ENCODE data around the gene CCDC88B. TPM values are rescaled to one million over a fixed set of nuclear protein-coding genes. Genes with fewer than 3 reads are reported as not detected.

The CCDC88B gene
- total and polyA plus RNA-seq, 4 donors = 3.5 to 4.9 (median 4.0) TPM

DNA sequence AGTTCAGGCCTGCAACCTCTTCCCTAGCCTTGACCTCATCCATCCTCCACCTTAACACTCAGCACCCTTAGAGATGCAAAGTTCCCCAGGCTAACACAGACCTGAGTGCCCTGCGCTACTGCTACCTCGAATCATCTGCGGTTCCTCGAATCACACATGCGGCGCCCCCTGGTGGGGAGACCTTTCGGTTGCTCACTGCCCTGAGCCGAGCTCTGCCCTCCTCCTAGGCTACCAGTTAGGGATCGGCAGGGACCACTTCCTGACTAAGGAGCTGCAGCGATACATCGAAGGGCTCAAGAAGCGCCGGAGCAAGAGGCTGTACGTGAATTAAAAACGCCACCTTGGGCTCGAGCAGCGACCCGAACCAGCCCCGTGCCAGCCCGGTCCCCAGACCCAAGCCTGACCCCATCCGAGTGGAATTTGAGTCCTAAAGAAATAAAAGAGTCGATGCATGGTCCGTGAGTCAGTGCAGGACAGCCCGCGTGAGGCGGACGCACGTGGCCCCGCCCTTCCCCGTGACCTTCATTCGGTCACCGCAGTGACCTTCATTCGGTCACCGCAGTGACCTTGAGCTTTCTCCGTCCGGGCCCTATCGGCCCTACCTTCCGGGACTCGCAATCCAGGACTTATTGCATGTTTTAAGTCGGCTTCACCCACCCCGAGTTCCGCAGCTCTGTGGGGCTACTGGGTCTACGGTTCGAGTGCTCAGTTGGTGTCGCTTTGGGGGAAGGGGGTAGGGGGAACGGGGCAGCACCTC, 35.5 kb upstream of the CCDC88B start (continued):
- TF ChIP-seq, protein P1, sequence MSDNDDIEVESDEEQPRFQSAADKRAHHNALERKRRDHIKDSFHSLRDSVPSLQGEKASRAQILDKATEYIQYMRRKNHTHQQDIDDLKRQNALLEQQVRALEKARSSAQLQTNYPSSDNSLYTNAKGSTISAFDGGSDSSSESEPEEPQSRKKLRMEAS (IDR thresholded peaks at IDR 0.05) = peak; percentile 40
- no peak for TF ChIP-seq HNF4A (conservative IDR thresholded peaks at IDR 0.05)
- peak in 1 of 2 donors; percentile 4 for TF ChIP-seq JUND (IDR thresholded peaks at IDR 0.05)

DNA sequence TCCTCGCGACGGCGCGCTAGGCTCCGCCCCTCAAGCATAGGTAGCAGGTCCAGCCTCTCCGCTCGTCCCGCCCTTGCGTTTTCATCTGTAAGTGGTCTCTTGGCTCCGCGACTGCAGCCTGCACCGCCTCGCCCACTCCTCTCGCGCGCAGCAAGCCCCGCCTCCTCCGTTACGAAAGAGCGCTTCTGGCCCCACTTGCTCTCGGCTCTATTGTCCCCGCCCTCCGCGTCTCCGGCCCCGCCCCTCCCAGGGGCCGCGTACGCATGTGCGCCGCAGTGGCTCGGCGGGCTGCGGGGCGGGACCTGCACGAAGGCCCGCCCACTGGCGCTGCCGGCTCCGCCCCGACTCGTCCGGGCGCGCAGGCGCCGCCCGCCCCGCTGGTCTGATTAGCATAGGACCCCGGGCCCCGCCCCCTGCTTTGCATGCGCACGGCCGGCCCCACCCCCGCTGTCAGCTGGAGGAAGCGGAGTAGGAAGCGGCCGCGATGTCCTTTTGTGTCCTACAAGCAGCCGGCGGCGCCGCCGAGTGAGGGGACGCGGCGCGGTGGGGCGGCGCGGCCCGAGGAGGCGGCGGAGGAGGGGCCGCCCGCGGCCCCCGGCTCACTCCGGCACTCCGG, 34.8 kb upstream of the CCDC88B start, which contains the start of gene ESRRA:
Gene ESRRA, plus strand, starts transcription at position 450 of the 616 bp plus-strand sequence. CDS start 1,656 bp downstream, outside the sequence.
- peak within 1 kb of the TSS; percentile 94 to 98 for H3K27ac ChIP-seq (ENCODE audit: low read depth in 1 of 2, low read length in 2 of 2)
- peak within 1 kb of the TSS; percentile 84 to 87 for H3K9ac ChIP-seq (ENCODE audit: low read depth in 1 of 2, low read length in 2 of 2)
- no peaks in the 10 kb centered on the region for H3K9me3 ChIP-seq (ENCODE audit: control insufficient read depth in 4 of 4, low read length in 3 of 4)
- no peaks in the 10 kb centered on the region for H3K36me3 ChIP-seq (ENCODE audit: control insufficient read depth in 4 of 4, insufficient read depth in 3 of 4, low read depth in 1 of 4, low read length in 3 of 4)
- peaks cover 4 to 49% (median 37%) of the 10 kb centered on the region in 4 donors for H3K4me1 ChIP-seq (ENCODE audit: control insufficient read depth in 4 of 4, insufficient read depth in 4 of 4, low read length in 3 of 4)
- peak within 1 kb of the TSS; percentile 76 to 90 (median 85) for H3K4me3 ChIP-seq (ENCODE audit: low read depth in 1 of 3, low read length in 3 of 3)
- WGBS = under 1% methylated on average over 81 of the region's 81 CpGs
- peak; percentile 81 for TF ChIP-seq SP1 (IDR thresholded peaks at IDR 0.05)
- TF ChIP-seq HNF4A (conservative IDR thresholded peaks at IDR 0.05) = no peak
- TF ChIP-seq EGR1 (IDR thresholded peaks at IDR 0.05; ENCODE audit: low read depth in 2 of 2) = peak; percentile 28 to 47
- TF ChIP-seq RXRA (IDR thresholded peaks at IDR 0.05) = peak; percentile 47 to 56
- TF ChIP-seq NR2F2 (IDR thresholded peaks at IDR 0.05) = no peak
- TF ChIP-seq YY1 (IDR thresholded peaks at IDR 0.05) = peak; percentile 60
- TF ChIP-seq FOXA1 (IDR thresholded peaks at IDR 0.05) = peak; percentile 12
- no peak for TF ChIP-seq TAF1 (conservative IDR thresholded peaks at IDR 0.05)
- TF ChIP-seq, protein P2, sequence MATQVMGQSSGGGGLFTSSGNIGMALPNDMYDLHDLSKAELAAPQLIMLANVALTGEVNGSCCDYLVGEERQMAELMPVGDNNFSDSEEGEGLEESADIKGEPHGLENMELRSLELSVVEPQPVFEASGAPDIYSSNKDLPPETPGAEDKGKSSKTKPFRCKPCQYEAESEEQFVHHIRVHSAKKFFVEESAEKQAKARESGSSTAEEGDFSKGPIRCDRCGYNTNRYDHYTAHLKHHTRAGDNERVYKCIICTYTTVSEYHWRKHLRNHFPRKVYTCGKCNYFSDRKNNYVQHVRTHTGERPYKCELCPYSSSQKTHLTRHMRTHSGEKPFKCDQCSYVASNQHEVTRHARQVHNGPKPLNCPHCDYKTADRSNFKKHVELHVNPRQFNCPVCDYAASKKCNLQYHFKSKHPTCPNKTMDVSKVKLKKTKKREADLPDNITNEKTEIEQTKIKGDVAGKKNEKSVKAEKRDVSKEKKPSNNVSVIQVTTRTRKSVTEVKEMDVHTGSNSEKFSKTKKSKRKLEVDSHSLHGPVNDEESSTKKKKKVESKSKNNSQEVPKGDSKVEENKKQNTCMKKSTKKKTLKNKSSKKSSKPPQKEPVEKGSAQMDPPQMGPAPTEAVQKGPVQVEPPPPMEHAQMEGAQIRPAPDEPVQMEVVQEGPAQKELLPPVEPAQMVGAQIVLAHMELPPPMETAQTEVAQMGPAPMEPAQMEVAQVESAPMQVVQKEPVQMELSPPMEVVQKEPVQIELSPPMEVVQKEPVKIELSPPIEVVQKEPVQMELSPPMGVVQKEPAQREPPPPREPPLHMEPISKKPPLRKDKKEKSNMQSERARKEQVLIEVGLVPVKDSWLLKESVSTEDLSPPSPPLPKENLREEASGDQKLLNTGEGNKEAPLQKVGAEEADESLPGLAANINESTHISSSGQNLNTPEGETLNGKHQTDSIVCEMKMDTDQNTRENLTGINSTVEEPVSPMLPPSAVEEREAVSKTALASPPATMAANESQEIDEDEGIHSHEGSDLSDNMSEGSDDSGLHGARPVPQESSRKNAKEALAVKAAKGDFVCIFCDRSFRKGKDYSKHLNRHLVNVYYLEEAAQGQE (IDR thresholded peaks at IDR 0.05) = peak; percentile 62
- peak in 1 of 2 donors; percentile 26 for TF ChIP-seq GABPA (IDR thresholded peaks at IDR 0.05 in 1 of 2, conservative IDR thresholded peaks at IDR 0.05 in 1 of 2)
- DNase-seq (ENCODE audit: low spot score) = peak; percentile 99
- H3K27me3 ChIP-seq (ENCODE audit: control insufficient read depth in 4 of 4, insufficient read depth in 4 of 4, low read length in 3 of 4) = no peaks in the 10 kb centered on the region

DNA sequence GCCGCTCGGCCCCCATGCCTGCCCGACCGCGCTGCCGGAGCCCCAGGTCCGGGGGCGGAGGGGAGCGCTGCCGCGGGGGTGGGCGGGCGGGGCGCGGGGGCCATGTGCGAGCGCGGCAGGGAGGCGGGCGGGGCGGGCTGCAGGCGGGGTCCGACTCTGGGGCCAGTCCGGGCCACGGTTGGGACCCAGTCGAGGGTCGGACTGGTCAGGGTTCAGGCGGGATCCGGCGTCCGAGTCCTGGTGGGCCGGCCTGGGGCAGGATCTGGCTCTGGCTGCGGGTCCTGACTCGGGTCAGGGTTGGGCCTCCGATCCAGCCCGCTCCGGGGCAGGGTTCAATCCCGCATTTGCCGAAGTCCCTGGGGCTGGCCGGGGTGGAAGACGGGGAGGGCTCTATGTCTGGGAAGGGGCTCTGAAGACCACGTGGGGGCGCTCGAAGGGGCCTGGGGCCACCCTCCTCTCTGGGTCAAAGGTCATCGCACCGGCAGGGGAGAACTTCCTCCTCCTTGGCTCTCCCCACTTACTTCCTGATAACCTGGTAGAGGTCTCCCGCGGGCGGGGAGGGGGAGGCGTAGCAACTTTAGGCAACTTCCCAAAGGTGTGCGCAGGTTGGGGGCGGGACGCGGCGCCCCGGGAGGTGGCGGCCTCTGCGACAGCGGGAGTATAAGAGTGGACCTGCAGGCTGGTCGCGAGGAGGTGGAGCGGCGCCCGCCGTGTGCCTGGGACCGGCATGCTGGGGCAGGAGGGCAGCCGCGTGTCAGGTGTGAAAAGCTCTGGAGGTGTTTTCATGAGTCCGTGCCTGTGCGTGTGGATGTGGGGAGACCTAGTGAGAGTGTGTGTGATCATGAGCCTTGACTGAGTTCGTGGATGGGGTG, 34.1 kb upstream of the CCDC88B start:
- DNase-seq (ENCODE audit: low spot score) = peak; percentile 77
- H3K4me1 ChIP-seq (ENCODE audit: control insufficient read depth in 4 of 4, insufficient read depth in 4 of 4, low read length in 3 of 4) = peaks cover 5 to 43% (median 33%) of the 10 kb centered on the region in 4 donors
- under 1% methylated on average over 71 of the region's 71 CpGs for WGBS
- TF ChIP-seq, protein P3, sequence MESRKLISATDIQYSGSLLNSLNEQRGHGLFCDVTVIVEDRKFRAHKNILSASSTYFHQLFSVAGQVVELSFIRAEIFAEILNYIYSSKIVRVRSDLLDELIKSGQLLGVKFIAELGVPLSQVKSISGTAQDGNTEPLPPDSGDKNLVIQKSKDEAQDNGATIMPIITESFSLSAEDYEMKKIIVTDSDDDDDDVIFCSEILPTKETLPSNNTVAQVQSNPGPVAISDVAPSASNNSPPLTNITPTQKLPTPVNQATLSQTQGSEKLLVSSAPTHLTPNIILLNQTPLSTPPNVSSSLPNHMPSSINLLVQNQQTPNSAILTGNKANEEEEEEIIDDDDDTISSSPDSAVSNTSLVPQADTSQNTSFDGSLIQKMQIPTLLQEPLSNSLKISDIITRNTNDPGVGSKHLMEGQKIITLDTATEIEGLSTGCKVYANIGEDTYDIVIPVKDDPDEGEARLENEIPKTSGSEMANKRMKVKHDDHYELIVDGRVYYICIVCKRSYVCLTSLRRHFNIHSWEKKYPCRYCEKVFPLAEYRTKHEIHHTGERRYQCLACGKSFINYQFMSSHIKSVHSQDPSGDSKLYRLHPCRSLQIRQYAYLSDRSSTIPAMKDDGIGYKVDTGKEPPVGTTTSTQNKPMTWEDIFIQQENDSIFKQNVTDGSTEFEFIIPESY (IDR thresholded peaks at IDR 0.05) = no peak
- TF ChIP-seq NR2F2 (IDR thresholded peaks at IDR 0.05) = peak; percentile 74
- TF ChIP-seq GABPA (IDR thresholded peaks at IDR 0.05 in 1 of 2, conservative IDR thresholded peaks at IDR 0.05 in 1 of 2) = peak in 1 of 2 donors; percentile 66
- peak; percentile 65 for TF ChIP-seq SP1 (IDR thresholded peaks at IDR 0.05)
- TF ChIP-seq, protein P1 (IDR thresholded peaks at IDR 0.05) = peak; percentile 68
- no peak for TF ChIP-seq TAF1 (conservative IDR thresholded peaks at IDR 0.05)
- no peak for TF ChIP-seq FOXA1 (IDR thresholded peaks at IDR 0.05)
- TF ChIP-seq EGR1 (IDR thresholded peaks at IDR 0.05; ENCODE audit: low read depth in 2 of 2) = peak in 1 of 2 donors; percentile 20
- TF ChIP-seq JUND (IDR thresholded peaks at IDR 0.05) = no peak
- TF ChIP-seq, protein P2 (IDR thresholded peaks at IDR 0.05) = peak; percentile 52
- no peak for TF ChIP-seq FOXA2 (IDR thresholded peaks at IDR 0.05)

More for the DNA sequence above, 34.1 kb upstream of the CCDC88B start:
- Histone ChIP-seq H3K27ac (ENCODE audit: low read depth in 1 of 2, low read length in 2 of 2) (peak overlapping the region; percentile 94 to 98), H3K9ac (ENCODE audit: low read depth in 1 of 2, low read length in 2 of 2) (peak overlapping the region; percentile 52 to 87), H3K9me3 (ENCODE audit: control insufficient read depth in 4 of 4, low read length in 3 of 4) (no peaks in the 10 kb centered on the region), H3K27me3 (ENCODE audit: control insufficient read depth in 4 of 4, insufficient read depth in 4 of 4, low read length in 3 of 4) (no peaks in the 10 kb centered on the region), H3K4me3 (ENCODE audit: low read depth in 1 of 3, low read length in 3 of 3) (peak overlapping the region; percentile 76 to 90 (median 85)), H3K36me3 (ENCODE audit: control insufficient read depth in 4 of 4, insufficient read depth in 3 of 4, low read depth in 1 of 4, low read length in 3 of 4) (no peaks in the 10 kb centered on the region)

Data from liver (tissue), 9 donors.